GM23248 (cell line): ENCODE data around the gene ZSCAN9. TPM values are rescaled to one million over a fixed set of nuclear protein-coding genes. Genes with fewer than 3 reads are reported as not detected.

Experiments used
- DNase-seq: peaks from one replicate; pipeline ENCODE4 v3.0.0-alpha.2; 2015
- H2AFZ ChIP-seq: fragments of 200-600 bp; sonication (generic); 2 replicates; pipeline ENCODE4 v1.6.1; 2016; ENCODE audit warnings: antibody characterized with exemption
- H3F3A ChIP-seq: fragments of 200-600 bp; sonication (generic); 2 replicates; pipeline ENCODE4 v1.6.1; 2016; ENCODE audit warnings: mild to moderate bottlenecking, antibody characterized with exemption, mixed run types; ENCODE audit not compliant: insufficient read depth
- H3K27ac ChIP-seq: fragments of 200-600 bp; sonication (generic); 2 replicates; pipeline ENCODE4 v1.5.1; 2016; ENCODE audit warnings: mild to moderate bottlenecking
- H3K27me3 ChIP-seq: fragments of 200-600 bp; sonication (generic); replicated peaks from 2 replicates; pipeline ENCODE4 v1.6.1; 2016; ENCODE audit warnings: mild to moderate bottlenecking; ENCODE audit not compliant: insufficient read depth
- H3K36me3 ChIP-seq: fragments of 200-600 bp; sonication (generic); 2 replicates; pipeline ENCODE4 v1.6.1; 2016; ENCODE audit warnings: low read depth, mild to moderate bottlenecking
- H3K4me1 ChIP-seq: fragments of 200-600 bp; sonication (generic); 2 replicates; pipeline ENCODE4 v1.6.1; 2016; ENCODE audit warnings: mild to moderate bottlenecking; ENCODE audit not compliant: insufficient read depth
- H3K4me2 ChIP-seq: fragments of 200-600 bp; sonication (generic); one replicate; pipeline ENCODE4 v1.6.1; 2016; ENCODE audit warnings: mild to moderate bottlenecking; ENCODE audit not compliant: unreplicated experiment
- H3K4me3 ChIP-seq: fragments of 200-600 bp; sonication (generic); 2 replicates; pipeline ENCODE4 v1.5.1; 2016; ENCODE audit warnings: mild to moderate bottlenecking
- H3K79me2 ChIP-seq: fragments of 200-600 bp; sonication (generic); 2 replicates; pipeline ENCODE4 v1.6.1; 2016; ENCODE audit warnings: mild to moderate bottlenecking; ENCODE audit not compliant: insufficient read depth
- H3K9ac ChIP-seq: fragments of 200-600 bp; sonication (generic); 2 replicates; pipeline ENCODE4 v1.6.1; 2016; ENCODE audit warnings: mild to moderate bottlenecking
- H3K9me2 ChIP-seq: fragments of 200-600 bp; sonication (generic); 2 replicates; pipeline ENCODE4 v1.6.1; 2016; ENCODE audit warnings: mixed run types, mild to moderate bottlenecking, moderate library complexity; ENCODE audit not compliant: insufficient read depth
- H3K9me3 ChIP-seq: fragments of 200-600 bp; sonication (generic); one replicate; pipeline ENCODE4 v1.6.1; 2017; ENCODE audit warnings: low read depth
- H4K20me1 ChIP-seq: fragments of 200-600 bp; sonication (generic); 2 replicates; pipeline ENCODE4 v1.6.0; 2016; ENCODE audit not compliant: insufficient read depth
- EZH2 ChIP-seq: fragments of 200-600 bp; sonication (generic); IDR thresholded peaks from 2 replicates; pipeline ENCODE4 v1.6.1; 2018; ENCODE audit warnings: antibody characterized with exemption, mild to moderate bottlenecking; ENCODE audit not compliant: insufficient read depth, poor library complexity, severe bottlenecking
- EZH2phosphoT487 ChIP-seq: fragments of 200-600 bp; sonication (generic); IDR thresholded peaks from 2 replicates; pipeline ENCODE4 v1.6.1; 2018; ENCODE audit warnings: antibody characterized with exemption, moderate library complexity, mild to moderate bottlenecking, low read depth; ENCODE audit not compliant: insufficient read depth
- WGBS, 2 experiments: methylation state at CpG; one replicate each; pipeline ENCODE4 v1.1.6; 2015 to 2017; ENCODE audit warnings: low lambda C conversion rate in 2 of 2, low coverage in 1 of 2; ENCODE audit errors: missing lambda C conversion rate in 2 of 2; 5-methylcytosine and 5-hydroxymethylcytosine counted together
- in situ Hi-C: fragments of 300-500 bp; cut with MboI; formaldehyde crosslinking; loops from 2 replicates; pipeline ENCODE4 v1.15.0; 2020
- polyA plus RNA-seq: library from polyadenylated mRNA; unstranded; fragments of >200 nt; fragmentation: Nextera tagmentation; extraction: Ambion mirVana; gene quantifications from 2 replicates; pipeline ENCODE4 v1.2.1, GENCODE V29; 2016
- total RNA-seq: library from RNA; depleted of rRNA; stranded (reverse); fragments of >200 nt; shearing (Covaris generic); gene quantifications from 2 replicates; pipeline ENCODE4 v1.2.3, GENCODE V29; 2014

Gene ZSCAN9
- total and polyA plus RNA-seq, 2 experiments from 2014 or later: 5.8 to 7.3 TPM

DNA sequence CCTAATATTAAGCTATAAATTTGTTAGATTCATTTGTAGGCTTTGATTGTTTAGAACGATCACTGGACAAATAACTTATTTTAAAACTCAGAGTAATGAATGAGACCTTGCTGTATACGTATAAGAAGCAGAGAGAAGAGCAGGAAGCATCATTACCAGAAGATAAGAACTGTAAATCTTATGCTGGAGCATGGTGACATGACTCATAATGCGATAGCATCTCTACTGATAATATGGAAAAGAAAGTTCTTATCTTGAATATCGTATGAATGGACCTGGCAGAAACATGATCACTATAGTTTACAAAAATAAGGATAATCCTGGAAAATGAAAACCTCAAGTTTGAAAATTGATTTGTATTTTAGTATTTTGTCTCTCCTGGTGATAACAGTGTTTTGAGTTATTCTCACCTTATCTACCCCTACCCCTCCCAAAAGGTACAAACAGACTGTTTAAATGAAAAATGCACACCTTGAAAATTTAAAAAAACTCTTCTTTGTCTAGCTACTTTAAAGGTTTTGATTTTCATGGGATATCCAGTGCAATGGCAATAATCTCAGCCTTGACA lies 39.8 kb downstream of the ZSCAN9 start:
- Histone ChIP-seq H3K9me3 (no peaks in the 10 kb centered on the region), H3K27ac (no peak overlapping the region), H4K20me1 (no peaks in the 10 kb centered on the region), H3K27me3 (no peaks in the 10 kb centered on the region), H3K9me2 (no peaks in the 10 kb centered on the region), H3K4me3 (no peak overlapping the region), H3F3A (peaks cover 39% of the 10 kb centered on the region), H3K36me3 (no peaks in the 10 kb centered on the region), H2AFZ (no peak overlapping the region), H3K4me2 (no peak overlapping the region), H3K9ac (no peak overlapping the region), H3K79me2 (peaks cover 25% of the 10 kb centered on the region), H3K4me1 (peaks cover 9% of the 10 kb centered on the region; the same call in 1 of the 2 replicates)
- 67 to 70% methylated on average over 4 of the region's 4 CpGs for WGBS, 2 experiments
- no peak for TF ChIP-seq EZH2
- no peak for TF ChIP-seq EZH2phosphoT487
- in situ Hi-C loops: no loop called here
- no peak for DNase-seq

DNA sequence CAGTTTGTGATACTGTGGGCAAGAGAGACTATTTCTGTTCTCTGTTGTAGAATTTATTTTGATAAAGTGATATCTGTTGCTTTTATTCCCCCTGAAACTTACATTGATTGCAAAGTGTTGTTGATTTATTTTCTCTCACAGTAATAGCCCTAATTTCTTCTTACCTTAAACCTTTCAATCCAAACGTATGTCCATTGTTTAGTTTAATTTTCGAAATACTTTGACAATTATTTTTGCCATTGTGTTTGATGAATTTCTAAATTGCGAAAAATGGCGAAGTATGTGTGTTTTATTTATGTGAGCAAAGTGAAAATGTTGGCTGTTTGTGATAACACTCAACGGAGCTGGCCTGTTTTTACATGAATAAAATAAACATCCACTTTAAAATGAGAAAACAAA lies 41.5 kb downstream of the ZSCAN9 start:
- Histone ChIP-seq H3K4me1 (peaks cover 9% of the 10 kb centered on the region; the same call in 1 of the 2 replicates), H3K27me3 (no peaks in the 10 kb centered on the region), H3K9ac (peak overlapping the region; percentile 92), H3F3A (peaks cover 43% of the 10 kb centered on the region), H3K4me3 (peak overlapping the region; percentile 97), H3K9me2 (no peaks in the 10 kb centered on the region), H3K27ac (peak overlapping the region; percentile 90), H3K9me3 (no peaks in the 10 kb centered on the region), H4K20me1 (no peaks in the 10 kb centered on the region), H2AFZ (peak overlapping the region; percentile 98), H3K4me2 (peak overlapping the region; percentile 98), H3K79me2 (peaks cover 41% of the 10 kb centered on the region), H3K36me3 (no peaks in the 10 kb centered on the region)
- in situ Hi-C loops: no loop called here
- TF ChIP-seq EZH2phosphoT487: no peak
- TF ChIP-seq EZH2: no peak
- DNase-seq: no peak
- WGBS, 2 experiments: 13 to 15% methylated on average over 5 of the region's 5 CpGs

DNA sequence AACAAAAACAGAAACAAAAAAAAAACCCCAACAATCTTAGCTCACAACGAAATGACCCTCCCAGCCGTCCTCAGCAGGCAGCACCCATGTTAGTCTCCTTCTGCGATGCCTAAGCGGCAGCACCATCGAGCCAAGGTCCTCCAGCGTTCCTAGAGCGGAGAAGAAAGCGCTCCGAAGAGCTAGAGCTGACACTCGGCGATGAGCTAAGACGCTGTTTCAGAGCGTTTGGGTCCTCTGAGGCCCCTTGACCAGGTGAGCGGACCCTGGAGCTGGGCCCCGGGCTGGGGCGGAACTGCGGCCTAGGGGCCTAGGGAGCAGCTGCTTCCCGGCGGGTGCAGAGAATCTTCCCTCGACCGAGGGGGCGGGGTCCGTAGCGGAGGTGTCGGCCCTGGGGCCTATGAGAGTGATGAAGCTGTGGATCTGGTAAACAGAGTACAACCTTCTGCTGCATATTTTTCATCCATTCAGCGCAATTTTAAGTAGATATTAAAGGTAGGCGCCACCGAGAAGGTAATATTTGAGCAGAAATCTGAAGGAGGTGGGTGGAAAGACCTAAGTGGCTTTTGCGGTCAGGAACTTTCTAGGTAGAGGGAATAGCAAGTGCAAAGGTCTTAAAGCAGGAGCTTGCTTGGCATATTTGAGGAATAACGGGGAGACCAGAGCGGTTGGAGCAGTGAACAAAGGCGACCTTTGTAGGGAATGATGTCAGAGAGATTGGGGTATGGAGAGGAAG lies 42.1 kb downstream of the ZSCAN9 start, which contains the start of gene ZSCAN26:
Gene ZSCAN26, plus strand, starts transcription at position 182 of the 733 bp plus-strand sequence. CDS start 4,777 bp downstream, outside the sequence.
- peak within 1 kb of the TSS; percentile 97 for H3K4me3 ChIP-seq
- H3K4me1 ChIP-seq: peaks cover 9% of the 10 kb centered on the region; the same call in 1 of the 2 replicates
- H3K9me3 ChIP-seq: no peaks in the 10 kb centered on the region
- in situ Hi-C loops: no loop called here
- H3K9me2 ChIP-seq: no peaks in the 10 kb centered on the region
- 1% methylated on average over 31 to 32 of the region's 32 CpGs for WGBS, 2 experiments
- H3K27ac ChIP-seq: peak within 1 kb of the TSS; percentile 90
- peaks cover 42% of the 10 kb centered on the region for H3K79me2 ChIP-seq
- DNase-seq: peak; percentile 88
- H3K9ac ChIP-seq: peak within 1 kb of the TSS; percentile 92
- H3K27me3 ChIP-seq: no peaks in the 10 kb centered on the region
- H3F3A ChIP-seq: peaks cover 43% of the 10 kb centered on the region
- no peak for TF ChIP-seq EZH2phosphoT487
- no peak for TF ChIP-seq EZH2
- H2AFZ ChIP-seq: peak within 1 kb of the TSS; percentile 98
- no peaks in the 10 kb centered on the region for H3K36me3 ChIP-seq
- no peaks in the 10 kb centered on the region for H4K20me1 ChIP-seq
- peak within 1 kb of the TSS; percentile 98 for H3K4me2 ChIP-seq

DNA sequence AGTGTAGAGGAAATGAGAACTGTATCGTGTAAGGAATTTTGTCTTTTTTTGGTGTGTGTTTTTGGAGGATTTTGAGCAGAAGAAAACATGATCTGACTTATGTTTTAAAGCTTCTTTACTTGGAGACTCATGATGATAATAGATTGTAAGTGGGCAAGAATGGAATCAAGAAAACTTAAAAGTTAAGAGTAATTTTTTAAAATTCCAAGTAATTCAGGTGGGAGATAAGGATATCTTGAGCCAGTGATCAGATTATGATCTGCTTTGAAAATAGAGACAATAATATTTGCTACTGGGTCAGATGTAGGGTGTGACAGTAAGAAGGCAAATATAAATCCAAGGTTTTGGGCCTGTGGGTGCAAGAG lies 42.6 kb downstream of the ZSCAN9 start:
- Histone ChIP-seq H3K4me3 (peak overlapping the region; percentile 97), H2AFZ (peak overlapping the region; percentile 98), H3K36me3 (no peaks in the 10 kb centered on the region), H3K27ac (peak overlapping the region; percentile 90), H3K4me1 (peaks cover 9% of the 10 kb centered on the region; the same call in 1 of the 2 replicates), H3F3A (peaks cover 43% of the 10 kb centered on the region), H4K20me1 (no peaks in the 10 kb centered on the region), H3K9me3 (no peaks in the 10 kb centered on the region), H3K4me2 (peak overlapping the region; percentile 98), H3K9me2 (no peaks in the 10 kb centered on the region), H3K9ac (peak overlapping the region; percentile 92), H3K79me2 (peaks cover 42% of the 10 kb centered on the region), H3K27me3 (no peaks in the 10 kb centered on the region)
- in situ Hi-C loops: no loop called here
- no peak for DNase-seq
- TF ChIP-seq EZH2 (no peak), EZH2phosphoT487 (no peak)
- 3 to 6% methylated on average over 1 of the region's 1 CpG for WGBS, 2 experiments
